OCI-LY1 (cell line): Measurements from ENCODE around the gene FRAS1.

ENCODE experiments used
- H2AFZ ChIP-seq: fragments of 200-600 bp; sonication (generic), shearing (Covaris generic); 2 replicates; pipeline ENCODE4 v1.6.0; 2014; ENCODE audit warnings: antibody characterized with exemption, mild to moderate bottlenecking, low read length
- H3F3A ChIP-seq: fragments of 200-600 bp; sonication (generic), shearing (Covaris generic); 2 replicates; pipeline ENCODE4 v1.6.0; 2014; ENCODE audit warnings: mild to moderate bottlenecking, antibody characterized with exemption, low read length, moderate library complexity; ENCODE audit not compliant: insufficient read depth
- H3K27ac ChIP-seq: fragments of 200-600 bp; sonication (generic); 2 replicates; pipeline ENCODE4 v1.5.1; 2014; ENCODE audit warnings: low read length, mixed run types, mild to moderate bottlenecking, low read depth; ENCODE audit not compliant: poor library complexity, severe bottlenecking
- H3K27me3 ChIP-seq: fragments of 200-600 bp; sonication (generic); 2 replicates; pipeline ENCODE4 v1.6.0; 2014; ENCODE audit warnings: antibody characterized with exemption, mild to moderate bottlenecking, low read length, moderate library complexity; ENCODE audit not compliant: insufficient read depth
- H3K36me3 ChIP-seq: fragments of 200-600 bp; sonication (generic); 2 replicates; pipeline ENCODE4 v1.6.1; 2014; ENCODE audit warnings: mild to moderate bottlenecking, antibody characterized with exemption, low read length, moderate library complexity, mixed read lengths; ENCODE audit not compliant: insufficient read depth
- H3K4me1 ChIP-seq: fragments of 200-600 bp; sonication (generic); 2 replicates; pipeline ENCODE4 v1.5.1; 2014; ENCODE audit warnings: mild to moderate bottlenecking, low read length, moderate library complexity; ENCODE audit not compliant: insufficient read depth, severe bottlenecking
- H3K4me2 ChIP-seq: fragments of 200-600 bp; sonication (generic), shearing (Covaris generic); 2 replicates; pipeline ENCODE4 v1.6.1; 2014; ENCODE audit warnings: low read length
- H3K4me3 ChIP-seq: fragments of 200-600 bp; sonication (generic); 2 replicates; pipeline ENCODE4 v1.5.1; 2014; ENCODE audit warnings: low read length, low read depth, mild to moderate bottlenecking, mixed read lengths; ENCODE audit not compliant: poor library complexity, severe bottlenecking
- H3K79me2 ChIP-seq: fragments of 200-600 bp; shearing (Covaris generic); 2 replicates; pipeline ENCODE4 v1.6.1; 2016; ENCODE audit warnings: mixed run types, low read length, mixed read lengths; ENCODE audit not compliant: insufficient read depth
- H3K9ac ChIP-seq: fragments of 200-600 bp; sonication (generic), shearing (Covaris generic); 2 replicates; pipeline ENCODE4 v1.6.1; 2014; ENCODE audit warnings: mild to moderate bottlenecking, low read length, mixed read lengths
- H3K9me2 ChIP-seq: fragments of 200-600 bp; sonication (generic), shearing (Covaris generic); 2 replicates; pipeline ENCODE4 v1.6.1; 2014; ENCODE audit warnings: low read depth, mild to moderate bottlenecking, low read length, mixed read lengths
- H3K9me3 ChIP-seq: fragments of 200-600 bp; shearing (Covaris generic); 2 replicates; pipeline ENCODE4 v1.6.1; 2014; ENCODE audit warnings: low read length, mixed read lengths
- H4K20me1 ChIP-seq: fragments of 200-600 bp; sonication (generic), shearing (Covaris generic); 2 replicates; pipeline ENCODE4 v1.6.0; 2016; ENCODE audit warnings: mild to moderate bottlenecking, low read length; ENCODE audit not compliant: insufficient read depth
- EZH2 ChIP-seq: fragments of 200-600 bp; sonication (generic), shearing (Covaris generic); IDR thresholded peaks from 2 replicates; pipeline ENCODE4 v1.8.0; 2017; ENCODE audit warnings: borderline replicate concordance, mixed run types, mild to moderate bottlenecking, antibody characterized with exemption, low read length, moderate library complexity, mixed read lengths
- TF ChIP-seq, protein P1 (sequence below): fragments of 200-600 bp; sonication (generic), shearing (Covaris generic); IDR thresholded peaks from 2 replicates; pipeline ENCODE4 v1.5.1; 2017; ENCODE audit warnings: mild to moderate bottlenecking, antibody characterized with exemption, low read length, moderate library complexity, mixed read lengths

FRAS1 gene

DNA sequence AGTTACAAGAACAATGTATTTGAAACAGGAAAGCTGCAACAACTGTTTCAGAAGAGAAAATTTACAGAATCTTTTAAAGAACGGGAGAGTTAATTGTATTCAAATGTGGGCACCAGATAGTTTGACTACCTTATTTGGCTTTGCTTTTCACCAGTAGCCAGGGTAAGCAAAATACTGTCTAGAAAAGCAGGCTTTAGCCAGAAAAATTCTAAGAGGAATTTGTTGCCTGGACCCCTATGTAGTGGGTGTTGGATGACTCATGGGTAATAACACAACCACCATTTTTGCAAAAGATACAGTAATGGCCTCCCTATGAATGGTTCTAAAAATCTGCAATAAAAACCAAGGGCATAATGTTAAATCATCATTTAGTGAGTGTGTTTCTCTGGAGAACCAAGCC is 261.0 kb downstream of the FRAS1 start:
- H3K9me2 ChIP-seq = no peaks in the 10 kb centered on the region
- no peak overlapping the region for H3K4me2 ChIP-seq
- H2AFZ ChIP-seq = no peak overlapping the region
- H3K36me3 ChIP-seq = no peaks in the 10 kb centered on the region
- no peaks in the 10 kb centered on the region for H4K20me1 ChIP-seq
- H3F3A ChIP-seq = no peaks in the 10 kb centered on the region
- TF ChIP-seq, protein P1, sequence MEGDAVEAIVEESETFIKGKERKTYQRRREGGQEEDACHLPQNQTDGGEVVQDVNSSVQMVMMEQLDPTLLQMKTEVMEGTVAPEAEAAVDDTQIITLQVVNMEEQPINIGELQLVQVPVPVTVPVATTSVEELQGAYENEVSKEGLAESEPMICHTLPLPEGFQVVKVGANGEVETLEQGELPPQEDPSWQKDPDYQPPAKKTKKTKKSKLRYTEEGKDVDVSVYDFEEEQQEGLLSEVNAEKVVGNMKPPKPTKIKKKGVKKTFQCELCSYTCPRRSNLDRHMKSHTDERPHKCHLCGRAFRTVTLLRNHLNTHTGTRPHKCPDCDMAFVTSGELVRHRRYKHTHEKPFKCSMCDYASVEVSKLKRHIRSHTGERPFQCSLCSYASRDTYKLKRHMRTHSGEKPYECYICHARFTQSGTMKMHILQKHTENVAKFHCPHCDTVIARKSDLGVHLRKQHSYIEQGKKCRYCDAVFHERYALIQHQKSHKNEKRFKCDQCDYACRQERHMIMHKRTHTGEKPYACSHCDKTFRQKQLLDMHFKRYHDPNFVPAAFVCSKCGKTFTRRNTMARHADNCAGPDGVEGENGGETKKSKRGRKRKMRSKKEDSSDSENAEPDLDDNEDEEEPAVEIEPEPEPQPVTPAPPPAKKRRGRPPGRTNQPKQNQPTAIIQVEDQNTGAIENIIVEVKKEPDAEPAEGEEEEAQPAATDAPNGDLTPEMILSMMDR = no peak
- no peak for TF ChIP-seq EZH2
- H3K27ac ChIP-seq = no peak overlapping the region
- H3K27me3 ChIP-seq = no peaks in the 10 kb centered on the region
- H3K4me3 ChIP-seq = no peak overlapping the region
- no peak overlapping the region for H3K9ac ChIP-seq
- no peaks in the 10 kb centered on the region for H3K4me1 ChIP-seq
- no peaks in the 10 kb centered on the region for H3K79me2 ChIP-seq
- H3K9me3 ChIP-seq = no peaks in the 10 kb centered on the region

DNA sequence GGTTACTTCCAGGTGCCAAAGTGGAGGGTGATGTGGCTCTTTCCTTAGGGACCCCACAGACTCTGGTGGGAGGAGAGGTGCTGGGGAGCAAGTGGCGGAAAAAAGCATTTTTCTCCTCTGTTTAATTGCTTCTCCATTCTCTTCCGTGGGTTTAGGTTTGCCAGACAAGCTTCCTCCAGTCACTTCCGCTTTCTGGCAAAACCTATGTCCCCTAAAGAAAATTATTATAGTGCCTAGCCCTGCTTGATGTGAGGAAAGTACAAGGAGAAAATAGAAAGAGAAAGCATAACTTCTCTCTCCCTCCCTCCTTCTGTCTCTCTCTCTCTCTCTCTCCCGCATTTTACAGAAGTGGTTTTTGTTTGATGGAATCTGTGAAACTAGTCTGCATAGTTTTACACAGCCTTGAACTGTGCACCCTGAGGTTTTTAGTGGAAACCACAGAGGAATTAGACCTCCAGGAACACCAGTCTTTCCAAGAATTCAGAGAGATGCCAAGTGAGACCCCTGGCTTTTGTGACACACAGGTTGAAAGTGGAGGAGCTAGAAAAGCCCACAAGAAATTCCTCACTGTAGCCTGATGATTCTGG is 263.3 kb downstream of the FRAS1 start:
- Histone ChIP-seq H3K27me3 (no peaks in the 10 kb centered on the region), H4K20me1 (no peaks in the 10 kb centered on the region), H3K4me2 (no peak overlapping the region), H3K4me1 (no peaks in the 10 kb centered on the region), H3K27ac (no peak overlapping the region), H3K9me2 (no peaks in the 10 kb centered on the region), H3K36me3 (no peaks in the 10 kb centered on the region), H3K9ac (no peak overlapping the region), H3K79me2 (no peaks in the 10 kb centered on the region), H2AFZ (no peak overlapping the region), H3F3A (no peaks in the 10 kb centered on the region), H3K9me3 (no peaks in the 10 kb centered on the region), H3K4me3 (no peak overlapping the region)
- TF ChIP-seq, protein P1 = no peak
- TF ChIP-seq EZH2 = no peak

DNA sequence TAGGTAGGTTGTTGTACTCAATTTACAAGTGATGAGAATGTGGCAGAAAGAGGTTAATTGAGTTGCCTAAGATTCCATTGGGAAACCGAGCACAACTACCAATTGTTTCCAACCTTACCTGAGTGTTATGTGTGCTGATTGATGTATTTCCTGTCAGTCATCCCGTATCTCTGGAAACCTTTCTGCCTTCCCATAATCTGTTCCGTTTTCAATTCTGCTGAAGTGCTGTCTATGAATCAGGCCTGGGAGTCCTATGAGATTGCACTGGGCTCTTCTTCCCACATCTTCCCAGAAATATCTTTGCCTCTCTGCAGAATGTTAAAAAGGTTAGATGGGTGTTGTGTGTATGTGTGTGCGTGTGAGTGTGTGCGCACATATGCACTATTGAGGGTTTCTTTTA is 264.9 kb downstream of the FRAS1 start:
- no peaks in the 10 kb centered on the region for H3F3A ChIP-seq
- H2AFZ ChIP-seq = no peak overlapping the region
- no peak overlapping the region for H3K9ac ChIP-seq
- no peaks in the 10 kb centered on the region for H3K27me3 ChIP-seq
- H3K4me2 ChIP-seq = no peak overlapping the region
- no peaks in the 10 kb centered on the region for H3K9me2 ChIP-seq
- no peaks in the 10 kb centered on the region for H3K79me2 ChIP-seq
- H3K27ac ChIP-seq = no peak overlapping the region
- H4K20me1 ChIP-seq = no peaks in the 10 kb centered on the region
- H3K36me3 ChIP-seq = no peaks in the 10 kb centered on the region
- no peak overlapping the region for H3K4me3 ChIP-seq
- no peaks in the 10 kb centered on the region for H3K9me3 ChIP-seq
- TF ChIP-seq EZH2 = no peak
- TF ChIP-seq, protein P1 = no peak
- H3K4me1 ChIP-seq = no peaks in the 10 kb centered on the region
